ENCODE data around the gene PDE4D. TPM values are rescaled to one million over a fixed set of nuclear protein-coding genes. Genes with fewer than 3 reads are reported as not detected.

PDE4D gene
- total and polyA plus RNA-seq, 10 of the 15 experiments (the other 5 are each of a cell fraction or from before 2014, with no cell fraction given): 0.87 to 4.1 (median 2.2) TPM

DNA sequence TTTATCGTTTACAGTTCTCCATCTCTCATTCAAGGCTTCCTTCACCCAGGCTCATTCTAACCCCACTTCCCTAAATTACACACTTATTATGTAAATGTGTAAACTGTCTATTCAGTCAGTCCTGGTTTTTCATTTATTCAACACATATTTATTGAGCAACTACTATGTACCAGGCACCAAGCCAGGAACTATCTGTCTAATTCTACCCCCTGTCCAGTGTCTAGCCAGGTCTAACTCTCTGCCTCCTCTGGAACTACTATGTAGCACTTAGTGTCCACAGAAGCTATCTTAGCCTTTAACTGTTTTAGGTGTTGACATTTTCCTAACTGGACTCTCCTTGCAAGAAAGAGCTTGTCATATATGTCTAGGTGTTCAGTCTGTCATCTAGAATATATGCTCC lies 56.5 kb downstream of the PDE4D start:
- no peaks in the 10 kb centered on the region for H3K36me3 ChIP-seq (ENCODE audit: control insufficient read depth in 2 of 2, insufficient read depth in 2 of 2, low read length in 1 of 2)
- H3K9me3 ChIP-seq (replicated peaks; ENCODE audit: control insufficient read depth, insufficient read depth, low read length): no peaks in the 10 kb centered on the region
- WGBS (ENCODE audit: insufficient coverage, insufficient replicate concordance, low lambda C conversion rate, missing lambda C conversion rate): 0% methylated on average over 1 of the region's 1 CpG
- no peak for FAIRE-seq
- no peaks in the 10 kb centered on the region for H3K79me2 ChIP-seq (ENCODE audit: control insufficient read depth, insufficient read depth, low read length)
- intact Hi-C loops (cut with micrococcal nuclease; ENCODE audit: unreplicated experiment) (no loop called here), in situ Hi-C loops (cut with MboI) (no loop called here)
- SMC1A ChIA-PET (ENCODE audit: uncharacterized antibody, unreplicated experiment): no interaction called here
- ATAC-seq: no peak
- no peaks in the 10 kb centered on the region for H4K20me1 ChIP-seq (ENCODE audit: control insufficient read depth, insufficient read depth)
- POLR2A ChIA-PET: no interaction called here
- no peak overlapping the region for H2AFZ ChIP-seq (ENCODE audit: control insufficient read depth, low read depth, low read length)
- H3K27me3 ChIP-seq (replicated peaks in 1 of 2; ENCODE audit: control insufficient read depth in 2 of 2, insufficient read depth in 2 of 2, low read length in 1 of 2): no peaks in the 10 kb centered on the region
- H3K4me3 ChIP-seq: no peak overlapping the region
- H3K27ac ChIP-seq (ENCODE audit: control insufficient read depth, insufficient read depth): no peak overlapping the region
- no peak for DNase-seq (ENCODE audit: low read depth, low spot score)
- RAD21 ChIA-PET (ENCODE audit: unreplicated experiment): no interaction called here
- CTCF ChIA-PET: interaction anchor here (1.4 kb wide), 1 partner anchor 450 kb away, joined by 3 read pairs; no protein-coding TSS in a partner anchor
- H3K9ac ChIP-seq (ENCODE audit: control insufficient read depth, insufficient read depth, low read length): no peak overlapping the region
- H3K4me1 ChIP-seq (ENCODE audit: control insufficient read depth, insufficient read depth, low read length): no peaks in the 10 kb centered on the region
- no TSS peak for BruUV-seq (replicated peaks)
- H3K4me2 ChIP-seq (ENCODE audit: control insufficient read depth, insufficient read depth): no peak overlapping the region
- TF ChIP-seq NR2F1 (conservative IDR thresholded peaks at IDR 0.05) (no peak), BCLAF1 (IDR thresholded peaks at IDR 0.05) (no peak), TCF7 (IDR thresholded peaks at IDR 0.05; ENCODE audit: borderline replicate concordance) (no peak), E4F1 (IDR thresholded peaks at IDR 0.05; ENCODE audit: borderline replicate concordance, partially characterized antibody) (no peak), ZZZ3 (IDR thresholded peaks at IDR 0.05; ENCODE audit: control insufficient read depth, insufficient read length, low read depth) (no peak), EGR1 (IDR thresholded peaks at IDR 0.05; ENCODE audit: borderline replicate concordance in 1 of 2, low read depth in 2 of 2, low read length in 2 of 2) (no peak), ZBTB33 (IDR thresholded peaks at IDR 0.05) (no peak), EED (IDR thresholded peaks at IDR 0.05; ENCODE audit: low read depth) (no peak), NR2C1 (IDR thresholded peaks at IDR 0.05) (no peak), SMAD1 (IDR thresholded peaks at IDR 0.05; ENCODE audit: low read depth, partially characterized antibody) (no peak), NBN (IDR thresholded peaks at IDR 0.05) (no peak), MTA3 (IDR thresholded peaks at IDR 0.05; ENCODE audit: borderline replicate concordance, low read length) (no peak), PAX8 (IDR thresholded peaks at IDR 0.05) (no peak), STAT3 (IDR thresholded peaks at IDR 0.05; ENCODE audit: low read depth, low read length) (no peak)
- TF ChIP-seq, protein P1, sequence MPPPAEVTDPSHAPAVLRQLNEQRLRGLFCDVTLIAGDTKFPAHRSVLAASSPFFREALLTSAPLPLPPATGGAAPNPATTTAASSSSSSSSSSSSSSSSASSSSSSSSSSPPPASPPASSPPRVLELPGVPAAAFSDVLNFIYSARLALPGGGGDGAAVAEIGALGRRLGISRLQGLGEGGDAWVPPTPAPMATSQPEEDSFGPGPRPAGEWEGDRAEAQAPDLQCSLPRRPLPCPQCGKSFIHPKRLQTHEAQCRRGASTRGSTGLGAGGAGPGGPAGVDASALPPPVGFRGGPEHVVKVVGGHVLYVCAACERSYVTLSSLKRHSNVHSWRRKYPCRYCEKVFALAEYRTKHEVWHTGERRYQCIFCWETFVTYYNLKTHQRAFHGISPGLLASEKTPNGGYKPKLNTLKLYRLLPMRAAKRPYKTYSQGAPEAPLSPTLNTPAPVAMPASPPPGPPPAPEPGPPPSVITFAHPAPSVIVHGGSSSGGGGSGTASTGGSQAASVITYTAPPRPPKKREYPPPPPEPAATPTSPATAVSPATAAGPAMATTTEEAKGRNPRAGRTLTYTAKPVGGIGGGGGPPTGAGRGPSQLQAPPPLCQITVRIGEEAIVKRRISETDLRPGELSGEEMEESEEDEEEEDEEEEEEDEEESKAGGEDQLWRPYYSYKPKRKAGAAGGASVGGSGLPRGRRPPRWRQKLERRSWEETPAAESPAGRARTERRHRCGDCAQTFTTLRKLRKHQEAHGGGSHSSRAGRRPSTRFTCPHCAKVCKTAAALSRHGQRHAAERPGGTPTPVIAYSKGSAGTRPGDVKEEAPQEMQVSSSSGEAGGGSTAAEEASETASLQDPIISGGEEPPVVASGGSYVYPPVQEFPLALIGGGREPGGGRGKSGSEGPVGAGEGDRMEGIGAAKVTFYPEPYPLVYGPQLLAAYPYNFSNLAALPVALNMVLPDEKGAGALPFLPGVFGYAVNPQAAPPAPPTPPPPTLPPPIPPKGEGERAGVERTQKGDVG (CRISPR knock-in tag; IDR thresholded peaks at IDR 0.05): no peak

Data from GM12878 (cell line).